Immature natural killer cell (primary cell): Measurements from ENCODE around the gene ZNRF2. TPM values are rescaled to one million over a fixed set of nuclear protein-coding genes. Genes with fewer than 3 reads are reported as not detected.

Source experiments
- DNase-seq, 3 donors: peaks; one replicate each; pipeline ENCODE4 v3.0.0; 2022; ENCODE audit warnings: mixed read lengths in 1 of 3
- H3K27ac Mint-ChIP-seq, 6 donors: one replicate each; pipeline ENCODE4 v1.8.0; 2020; ENCODE audit warnings: mixed read lengths in 6 of 6, mild to moderate bottlenecking in 5 of 6, inconsistent platforms in 4 of 6, moderate library complexity in 3 of 6
- H3K27me3 Mint-ChIP-seq, 3 donors: one replicate each; pipeline ENCODE4 v1.8.0; 2020 to 2021; ENCODE audit warnings: low read depth in 3 of 3, mild to moderate bottlenecking in 3 of 3, mixed read lengths in 3 of 3, moderate library complexity in 3 of 3, inconsistent platforms in 1 of 3
- H3K36me3 Mint-ChIP-seq, 3 donors: one replicate each; pipeline ENCODE4 v1.8.0; 2020; ENCODE audit warnings: mixed read lengths in 3 of 3, inconsistent platforms in 2 of 3, mild to moderate bottlenecking in 2 of 3
- H3K4me1 Mint-ChIP-seq, 2 donors: one replicate each; pipeline ENCODE4 v1.8.0; 2020; ENCODE audit warnings: inconsistent platforms in 2 of 2, mild to moderate bottlenecking in 2 of 2, mixed read lengths in 2 of 2, moderate library complexity in 1 of 2
- H3K4me3 Mint-ChIP-seq, 5 donors: one replicate each; pipeline ENCODE4 v1.8.0; 2020; ENCODE audit warnings: mild to moderate bottlenecking in 5 of 5, mixed read lengths in 5 of 5, inconsistent platforms in 3 of 5, moderate library complexity in 3 of 5
- H3K9me3 Mint-ChIP-seq, 6 donors: one replicate each; pipeline ENCODE4 v1.8.0; 2020; ENCODE audit warnings: mild to moderate bottlenecking in 6 of 6, mixed read lengths in 6 of 6, inconsistent platforms in 4 of 6, moderate library complexity in 3 of 6
- polyA plus RNA-seq, 3 donors: library from polyadenylated mRNA; unstranded; fragments of 300-500 nt; fragmentation: Illumina TruSeq; gene quantifications; one replicate each; pipeline ENCODE4 v1.2.3, GENCODE V29; 2021

ZNRF2 gene
- polyA plus RNA-seq, 3 donors from 2014 or later: 1.9 to 3.7 (median 3.1) TPM

DNA sequence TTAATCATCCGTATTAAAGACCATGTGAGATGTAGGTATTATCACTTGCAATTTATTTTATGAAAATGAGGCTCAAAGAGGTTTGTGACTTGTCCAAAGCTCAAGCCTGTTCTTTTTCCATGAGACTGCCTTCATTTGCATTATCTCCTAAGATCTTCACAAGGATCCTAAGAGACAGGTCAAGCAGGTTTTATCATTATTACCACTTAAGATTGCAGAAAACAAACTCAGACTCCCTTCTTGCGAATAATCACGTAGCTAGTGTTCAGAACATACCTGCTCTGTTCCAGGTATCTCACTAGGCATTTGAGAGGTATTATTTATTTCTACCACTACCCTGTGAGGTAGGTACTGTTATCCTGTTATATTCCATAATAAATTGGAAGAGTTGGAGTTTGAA lies 64.8 kb downstream of the ZNRF2 start:
- Mint-ChIP-seq H3K9me3 (peaks cover 0 to 1% (median 0%) of the 10 kb centered on the region in 6 donors), H3K36me3 (no peaks in the 10 kb centered on the region), H3K27me3 (peaks cover 5 to 12% (median 6%) of the 10 kb centered on the region in 3 donors), H3K4me1 (peaks cover 57 to 85% of the 10 kb centered on the region in 2 donors), H3K27ac (peak overlapping the region; percentile 85 to 97 (median 92)), H3K4me3 (no peak overlapping the region)
- no peak for DNase-seq

DNA sequence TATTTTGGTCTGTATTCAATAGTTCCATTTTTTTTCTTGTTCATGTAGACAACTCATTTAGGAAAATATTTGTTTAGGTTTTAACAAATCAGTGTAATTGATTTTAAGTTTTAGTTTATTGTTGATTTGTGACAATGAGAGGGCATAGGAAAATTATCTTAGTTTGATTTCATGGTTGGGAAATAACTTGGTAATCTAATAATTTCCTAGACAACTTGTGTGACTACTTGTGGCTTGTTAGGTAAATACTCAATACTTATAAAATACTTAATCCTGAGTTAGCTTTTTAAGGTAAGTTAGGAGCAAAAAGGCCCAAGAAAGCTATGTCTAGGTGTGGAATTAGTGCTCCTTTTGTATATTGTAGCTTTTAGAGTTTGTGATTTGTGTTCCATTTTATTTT lies 65.4 kb downstream of the ZNRF2 start:
- DNase-seq: no peak
- H3K9me3 Mint-ChIP-seq: peaks cover 0 to 1% (median 0%) of the 10 kb centered on the region in 6 donors
- no peaks in the 10 kb centered on the region for H3K36me3 Mint-ChIP-seq
- H3K27ac Mint-ChIP-seq: peak overlapping the region; percentile 80 to 97 (median 86)
- peaks cover 5 to 12% (median 6%) of the 10 kb centered on the region in 3 donors for H3K27me3 Mint-ChIP-seq
- H3K4me3 Mint-ChIP-seq: no peak overlapping the region
- H3K4me1 Mint-ChIP-seq: peaks cover 52 to 78% of the 10 kb centered on the region in 2 donors

- Mint-ChIP-seq H3K27ac (peak overlapping the region in 3 of 6 donors; percentile 49 to 88 (median 49)), H3K9me3 (peaks cover 0 to 1% (median 0%) of the 10 kb centered on the region in 6 donors), H3K27me3 (peaks cover 5 to 10% (median 6%) of the 10 kb centered on the region in 3 donors), H3K4me3 (no peak overlapping the region), H3K36me3 (no peaks in the 10 kb centered on the region), H3K4me1 (peaks cover 45 to 65% of the 10 kb centered on the region in 2 donors)
- DNase-seq: no peak
Measured at GRCh38 chr7:30351286-30351685, 66.9 kb downstream of the ZNRF2 start.

- Mint-ChIP-seq H3K27me3 (peaks cover 5 to 8% (median 6%) of the 10 kb centered on the region in 3 donors), H3K4me1 (peaks cover 42 to 62% of the 10 kb centered on the region in 2 donors), H3K27ac (peak overlapping the region in 3 of 6 donors; percentile 43 to 73 (median 59)), H3K36me3 (no peaks in the 10 kb centered on the region), H3K4me3 (no peak overlapping the region), H3K9me3 (no peaks in the 10 kb centered on the region)
- no peak for DNase-seq
Measured at GRCh38 chr7:30351724-30352123, 67.3 kb downstream of the ZNRF2 start.

- Mint-ChIP-seq H3K27me3 (peaks cover 5 to 8% (median 6%) of the 10 kb centered on the region in 3 donors), H3K36me3 (peaks cover 3 to 4% (median 4%) of the 10 kb centered on the region in 3 donors), H3K4me3 (no peak overlapping the region), H3K27ac (peak overlapping the region in 4 of 6 donors; percentile 3 to 55 (median 44)), H3K4me1 (peaks cover 38 to 57% of the 10 kb centered on the region in 2 donors), H3K9me3 (no peaks in the 10 kb centered on the region)
- peak in 2 of 3 donors; percentile 8 to 32 for DNase-seq
Measured at GRCh38 chr7:30352169-30352568, 67.8 kb downstream of the ZNRF2 start.

- no peaks in the 10 kb centered on the region for H3K9me3 Mint-ChIP-seq
- no peak overlapping the region for H3K27ac Mint-ChIP-seq
- H3K27me3 Mint-ChIP-seq: peaks cover 0 to under 1% (median under 1%) of the 10 kb centered on the region in 3 donors
- DNase-seq: no peak
- H3K4me3 Mint-ChIP-seq: no peak overlapping the region
- H3K4me1 Mint-ChIP-seq: peaks cover 24 to 44% of the 10 kb centered on the region in 2 donors
- H3K36me3 Mint-ChIP-seq: peaks cover 5 to 10% (median 8%) of the 10 kb centered on the region in 3 donors
Measured at GRCh38 chr7:30353532-30353931, 69.1 kb downstream of the ZNRF2 start.

GRCh38 chr7:30353932-30354607 lies 69.7 kb downstream of the ZNRF2 start:
- DNase-seq: no peak
- Mint-ChIP-seq H3K27me3 (no peaks in the 10 kb centered on the region), H3K36me3 (peaks cover 5 to 10% (median 8%) of the 10 kb centered on the region in 3 donors), H3K4me1 (peaks cover 19 to 38% of the 10 kb centered on the region in 2 donors), H3K27ac (no peak overlapping the region), H3K4me3 (no peak overlapping the region), H3K9me3 (no peaks in the 10 kb centered on the region)

- Mint-ChIP-seq H3K4me3 (no peak overlapping the region), H3K36me3 (peaks cover 5 to 10% (median 8%) of the 10 kb centered on the region in 3 donors), H3K27me3 (no peaks in the 10 kb centered on the region), H3K27ac (no peak overlapping the region), H3K4me1 (peaks cover 14 to 31% of the 10 kb centered on the region in 2 donors), H3K9me3 (no peaks in the 10 kb centered on the region)
- DNase-seq: no peak
Measured at GRCh38 chr7:30354791-30355190, 70.4 kb downstream of the ZNRF2 start.

DNA sequence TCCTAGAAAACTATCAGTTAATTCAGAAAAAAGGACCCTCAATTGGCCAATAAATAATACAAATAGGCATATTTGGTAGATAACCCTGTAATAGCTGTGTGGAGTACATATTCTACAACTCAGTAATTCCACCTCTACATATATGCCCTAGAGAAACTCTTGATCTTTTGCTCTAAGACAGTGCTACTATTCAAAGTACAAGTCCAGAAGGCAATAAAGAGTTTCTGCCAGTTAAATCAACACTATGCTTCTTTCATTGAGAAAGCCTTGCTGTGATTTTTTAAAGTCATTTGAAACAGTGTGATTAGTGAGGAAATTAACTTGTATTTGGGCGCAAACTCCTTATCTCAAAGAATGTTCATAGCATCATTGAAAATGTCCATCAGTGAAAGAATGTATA lies 75.6 kb downstream of the ZNRF2 start:
- H3K36me3 Mint-ChIP-seq: peaks cover 5 to 11% (median 10%) of the 10 kb centered on the region in 3 donors
- H3K9me3 Mint-ChIP-seq: no peaks in the 10 kb centered on the region
- H3K27ac Mint-ChIP-seq: no peak overlapping the region
- H3K4me1 Mint-ChIP-seq: peaks cover 4 to 16% of the 10 kb centered on the region in 2 donors
- no peak overlapping the region for H3K4me3 Mint-ChIP-seq
- no peaks in the 10 kb centered on the region for H3K27me3 Mint-ChIP-seq
- DNase-seq: no peak

GRCh38 chr7:30363778-30364563 lies 79.6 kb downstream of the ZNRF2 start:
- H3K27ac Mint-ChIP-seq: peak overlapping the region in 1 of 6 donors; percentile 18
- H3K27me3 Mint-ChIP-seq: no peaks in the 10 kb centered on the region
- H3K9me3 Mint-ChIP-seq: no peaks in the 10 kb centered on the region
- peaks cover 0 to 3% (median 0%) of the 10 kb centered on the region in 3 donors for H3K36me3 Mint-ChIP-seq
- H3K4me1 Mint-ChIP-seq: peaks cover 6 to 16% of the 10 kb centered on the region in 2 donors
- DNase-seq: no peak
- no peak overlapping the region for H3K4me3 Mint-ChIP-seq

GRCh38 chr7:30364773-30365172 lies 80.4 kb downstream of the ZNRF2 start:
- peak overlapping the region in 1 of 6 donors; percentile 25 for H3K27ac Mint-ChIP-seq
- H3K9me3 Mint-ChIP-seq: no peaks in the 10 kb centered on the region
- H3K4me3 Mint-ChIP-seq: no peak overlapping the region
- peaks cover 6 to 19% of the 10 kb centered on the region in 2 donors for H3K4me1 Mint-ChIP-seq
- H3K27me3 Mint-ChIP-seq: no peaks in the 10 kb centered on the region
- H3K36me3 Mint-ChIP-seq: peaks cover 0 to 3% (median 0%) of the 10 kb centered on the region in 3 donors
- DNase-seq: no peak

DNA sequence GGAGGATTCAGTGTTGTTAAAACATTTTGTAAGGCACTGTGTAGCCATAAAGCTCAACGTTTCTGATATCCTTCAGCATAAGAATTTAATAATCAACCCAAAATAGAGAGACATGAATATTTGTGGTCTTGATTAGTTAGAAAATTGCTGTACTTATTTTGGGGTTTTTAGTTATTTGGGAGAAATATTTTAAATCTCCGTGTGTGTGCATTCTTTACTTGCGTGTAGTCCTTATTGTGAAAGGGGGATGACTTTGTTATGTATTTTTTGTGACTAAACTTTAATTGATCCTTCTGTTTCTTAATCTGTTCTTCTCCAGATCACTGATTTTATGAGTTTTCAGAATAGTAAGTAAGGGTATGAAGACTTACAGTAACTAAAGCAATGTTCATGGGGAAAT lies 81.2 kb downstream of the ZNRF2 start:
- peaks cover 6 to 19% of the 10 kb centered on the region in 2 donors for H3K4me1 Mint-ChIP-seq
- H3K27me3 Mint-ChIP-seq: no peaks in the 10 kb centered on the region
- H3K27ac Mint-ChIP-seq: peak overlapping the region in 1 of 6 donors; percentile 2
- DNase-seq: no peak
- peaks cover 0 to 3% (median 0%) of the 10 kb centered on the region in 3 donors for H3K36me3 Mint-ChIP-seq
- no peak overlapping the region for H3K4me3 Mint-ChIP-seq
- H3K9me3 Mint-ChIP-seq: no peaks in the 10 kb centered on the region

GRCh38 chr7:30366606-30367005 lies 82.2 kb downstream of the ZNRF2 start:
- Mint-ChIP-seq H3K36me3 (peaks cover 0 to 4% (median 4%) of the 10 kb centered on the region in 3 donors), H3K9me3 (no peaks in the 10 kb centered on the region), H3K27me3 (peaks cover 0 to under 1% (median 0%) of the 10 kb centered on the region in 3 donors), H3K27ac (no peak overlapping the region), H3K4me1 (peaks cover 6 to 12% of the 10 kb centered on the region in 2 donors), H3K4me3 (no peak overlapping the region)
- DNase-seq: no peak

- Mint-ChIP-seq H3K27me3 (peaks cover 0 to 3% (median 0%) of the 10 kb centered on the region in 3 donors), H3K27ac (no peak overlapping the region), H3K4me1 (peaks cover 6 to 12% of the 10 kb centered on the region in 2 donors)
Measured at GRCh38 chr7:30367561-30367960, 83.2 kb downstream of the ZNRF2 start.

More at GRCh38 chr7:30367561-30367960, 83.2 kb downstream of the ZNRF2 start:
- Mint-ChIP-seq H3K4me3 (no peak overlapping the region), H3K9me3 (no peaks in the 10 kb centered on the region), H3K36me3 (peaks cover 0 to 6% (median 6%) of the 10 kb centered on the region in 3 donors)
- DNase-seq: no peak
